ENCODE results near the gene TPI1. TPM values are rescaled to one million over a fixed set of nuclear protein-coding genes. Genes with fewer than 3 reads are reported as not detected.

The TPI1 gene
- total RNA-seq, result 440 TPM

GRCh38 chr12:6867413-6868210, at the start of gene TPI1:
TSS of gene TPI1 (plus strand) at chr12:6867531. CDS start at chr12:6867567, 36 bp downstream.
- peak in 2 of 3 donors; percentile 57 to 81 for DNase-seq (ENCODE audit: low read depth in 2 of 3, low spot score in 2 of 3)

- DNase-seq (ENCODE audit: low read depth in 2 of 3, low spot score in 2 of 3), result no peak
Observed at GRCh38 chr12:6817662-6818157, 49.6 kb upstream of the TPI1 start.

- no peak for DNase-seq (ENCODE audit: low read depth in 2 of 3, low spot score in 2 of 3)
Observed at GRCh38 chr12:6818222-6818621, 49.1 kb upstream of the TPI1 start.

- DNase-seq (ENCODE audit: low read depth in 2 of 3, low spot score in 2 of 3), result no peak
Observed at GRCh38 chr12:6818645-6819044, 48.7 kb upstream of the TPI1 start.

GRCh38 chr12:6819106-6820030, 48.0 kb upstream of the TPI1 start:
- DNase-seq (ENCODE audit: low read depth in 2 of 3, low spot score in 2 of 3), result no peak

GRCh38 chr12:6820166-6820565, 47.2 kb upstream of the TPI1 start:
- DNase-seq (ENCODE audit: low read depth in 2 of 3, low spot score in 2 of 3), result no peak

- DNase-seq (ENCODE audit: low read depth in 2 of 3, low spot score in 2 of 3), result peak in 2 of 3 donors; percentile 24 to 38
Observed at GRCh38 chr12:6821591-6822425, 45.5 kb upstream of the TPI1 start, which contains the start of gene GPR162. TSS of gene GPR162 (plus strand) at chr12:6821821. CDS start at chr12:6823899, 2,078 bp downstream.

GRCh38 chr12:6822426-6823135, 44.8 kb upstream of the TPI1 start:
- no peak for DNase-seq (ENCODE audit: low read depth in 2 of 3, low spot score in 2 of 3)

- DNase-seq (ENCODE audit: low read depth in 2 of 3, low spot score in 2 of 3), result no peak
Observed at GRCh38 chr12:6823182-6824084, 43.9 kb upstream of the TPI1 start.

- DNase-seq (ENCODE audit: low read depth in 2 of 3, low spot score in 2 of 3), result no peak
Observed at GRCh38 chr12:6824085-6824775, 43.1 kb upstream of the TPI1 start.

- no peak for DNase-seq (ENCODE audit: low read depth in 2 of 3, low spot score in 2 of 3)
Observed at GRCh38 chr12:6824901-6825381, 42.4 kb upstream of the TPI1 start.

- DNase-seq (ENCODE audit: low read depth in 2 of 3, low spot score in 2 of 3), result peak; percentile 68 to 83 (median 73)
Observed at GRCh38 chr12:6825398-6826124, 41.8 kb upstream of the TPI1 start.

- DNase-seq (ENCODE audit: low read depth in 2 of 3, low spot score in 2 of 3), result no peak
Observed at GRCh38 chr12:6826125-6826733, 41.1 kb upstream of the TPI1 start.

GRCh38 chr12:6826734-6827436, 40.4 kb upstream of the TPI1 start:
- DNase-seq (ENCODE audit: low read depth in 2 of 3, low spot score in 2 of 3), result no peak

GRCh38 chr12:6827437-6827911, 39.9 kb upstream of the TPI1 start:
- DNase-seq (ENCODE audit: low read depth in 2 of 3, low spot score in 2 of 3), result no peak

All from hematopoietic multipotent progenitor cell (in vitro differentiated cells).